ENCODE measurements around the gene TMCO4. TPM values are rescaled to one million over a fixed set of nuclear protein-coding genes. Genes with fewer than 3 reads are reported as not detected.

TMCO4 gene
- total RNA-seq, 1 donor from 2014 or later = 18.6 TPM

- H3K9me3 Mint-ChIP-seq (ENCODE audit: low read depth) = no peaks in the 10 kb centered on the region
- no peak for TF ChIP-seq CTCF (IDR thresholded peaks at IDR 0.05; ENCODE audit: unreplicated experiment)
- peaks cover 3% of the 10 kb centered on the region for H3K36me3 Mint-ChIP-seq (ENCODE audit: insufficient read depth)
- H3K27me3 Mint-ChIP-seq = no peaks in the 10 kb centered on the region
- H3K4me3 Mint-ChIP-seq (ENCODE audit: low read depth) = no peak overlapping the region
- no peaks in the 10 kb centered on the region for H3K4me1 Mint-ChIP-seq (ENCODE audit: low read depth)
- H3K27ac Mint-ChIP-seq = no peak overlapping the region
- DNase-seq (ENCODE audit: low spot score, unreplicated experiment) = no peak
These were observed 111.5 kb downstream of the TMCO4 start for GRCh38 chr1:19688041-19688842.

GRCh38 chr1:19687414-19687813 lies 112.3 kb downstream of the TMCO4 start:
- Mint-ChIP-seq H3K27me3 (no peaks in the 10 kb centered on the region), H3K4me1 (ENCODE audit: low read depth) (no peaks in the 10 kb centered on the region), H3K9me3 (ENCODE audit: low read depth) (no peaks in the 10 kb centered on the region), H3K36me3 (ENCODE audit: insufficient read depth) (peaks cover 3% of the 10 kb centered on the region), H3K27ac (no peak overlapping the region), H3K4me3 (ENCODE audit: low read depth) (no peak overlapping the region)
- DNase-seq (ENCODE audit: low spot score, unreplicated experiment) = no peak
- TF ChIP-seq CTCF (IDR thresholded peaks at IDR 0.05; ENCODE audit: unreplicated experiment) = no peak

GRCh38 chr1:19685994-19686393 lies 113.7 kb downstream of the TMCO4 start:
- Mint-ChIP-seq H3K27ac (no peak overlapping the region), H3K9me3 (ENCODE audit: low read depth) (no peaks in the 10 kb centered on the region), H3K36me3 (ENCODE audit: insufficient read depth) (peaks cover 2% of the 10 kb centered on the region), H3K27me3 (no peaks in the 10 kb centered on the region), H3K4me3 (ENCODE audit: low read depth) (no peak overlapping the region), H3K4me1 (ENCODE audit: low read depth) (no peaks in the 10 kb centered on the region)
- no peak for DNase-seq (ENCODE audit: low spot score, unreplicated experiment)
- no peak for TF ChIP-seq CTCF (IDR thresholded peaks at IDR 0.05; ENCODE audit: unreplicated experiment)

- TF ChIP-seq CTCF (IDR thresholded peaks at IDR 0.05; ENCODE audit: unreplicated experiment) = no peak
- Mint-ChIP-seq H3K4me3 (ENCODE audit: low read depth) (no peak overlapping the region), H3K9me3 (ENCODE audit: low read depth) (no peaks in the 10 kb centered on the region), H3K36me3 (ENCODE audit: insufficient read depth) (peaks cover 2% of the 10 kb centered on the region), H3K27me3 (no peaks in the 10 kb centered on the region), H3K4me1 (ENCODE audit: low read depth) (no peaks in the 10 kb centered on the region), H3K27ac (no peak overlapping the region)
- no peak for DNase-seq (ENCODE audit: low spot score, unreplicated experiment)
These were observed 115.0 kb downstream of the TMCO4 start for GRCh38 chr1:19684677-19685076.

GRCh38 chr1:19683351-19683750 lies 116.4 kb downstream of the TMCO4 start:
- Mint-ChIP-seq H3K4me3 (ENCODE audit: low read depth) (no peak overlapping the region), H3K9me3 (ENCODE audit: low read depth) (no peaks in the 10 kb centered on the region), H3K27me3 (no peaks in the 10 kb centered on the region), H3K4me1 (ENCODE audit: low read depth) (no peaks in the 10 kb centered on the region), H3K27ac (no peak overlapping the region), H3K36me3 (ENCODE audit: insufficient read depth) (peaks cover 2% of the 10 kb centered on the region)
- DNase-seq (ENCODE audit: low spot score, unreplicated experiment) = no peak
- no peak for TF ChIP-seq CTCF (IDR thresholded peaks at IDR 0.05; ENCODE audit: unreplicated experiment)
